NT2/D1 (cell line): ENCODE data around the gene RSPO4.

ENCODE experiments used
- SUZ12 ChIP-seq: IDR thresholded peaks from 2 replicates; pipeline ENCODE4 v1.6.1; 2011; ENCODE audit not compliant: insufficient read length, insufficient read depth; ENCODE audit errors: extremely low read depth
- YY1 ChIP-seq: IDR thresholded peaks from 2 replicates; pipeline ENCODE4 v1.6.1; 2011; ENCODE audit not compliant: insufficient read length, insufficient read depth
- ZNF274 ChIP-seq: IDR thresholded peaks from 2 replicates; pipeline ENCODE4 v1.6.1; 2011; ENCODE audit warnings: mild to moderate bottlenecking, low read depth, low read length

GRCh38 chr20:924639-925038 is 77.5 kb downstream of the RSPO4 start:
- TF ChIP-seq ZNF274 (no peak), YY1 (no peak), SUZ12 (no peak)
